HepG2 (cell line): ENCODE measurements around the gene SEMA3B. TPM values are rescaled to one million over a fixed set of nuclear protein-coding genes. Genes with fewer than 3 reads are reported as not detected.

Experiments
- ATF7-NPFF ChIP-seq: sonication (generic); formaldehyde crosslinking; IDR thresholded peaks from 2 replicates; pipeline ENCODE4 v1.8.1; 2023; ENCODE audit warnings: mild to moderate bottlenecking, low read depth, missing genetic modification reagents, moderate library complexity
- EED ChIP-seq: sonication (generic); formaldehyde crosslinking; IDR thresholded peaks from 2 replicates; pipeline ENCODE4 v1.5.0; 2020; ENCODE audit warnings: mild to moderate bottlenecking, missing genetic modification reagents
- GFI1 ChIP-seq: sonication (generic); formaldehyde crosslinking; IDR thresholded peaks from 2 replicates; pipeline ENCODE4 v1.5.0; 2020; ENCODE audit warnings: missing genetic modification reagents, mild to moderate bottlenecking, borderline replicate concordance
- HDAC2 ChIP-seq: sonication (generic); formaldehyde crosslinking; IDR thresholded peaks from 2 replicates; pipeline ENCODE4 v1.4.0; 2020; ENCODE audit warnings: missing genetic modification reagents
- HNRNPK ChIP-seq: fragments of 200-400 bp; formaldehyde crosslinking; IDR thresholded peaks from 2 replicates; pipeline ENCODE4 v1.6.1; 2018; ENCODE audit warnings: low read length, low read depth, moderate library complexity, mild to moderate bottlenecking; ENCODE audit not compliant: poor library complexity, severe bottlenecking
- SRSF9 ChIP-seq: fragments of 200-400 bp; formaldehyde crosslinking; IDR thresholded peaks from 2 replicates; pipeline ENCODE4 v1.6.1; 2018; ENCODE audit warnings: borderline replicate concordance, mild to moderate bottlenecking, low read depth, low read length; ENCODE audit not compliant: insufficient read depth, poor library complexity, severe bottlenecking
- TAF15 ChIP-seq: fragments of 200-400 bp; formaldehyde crosslinking; IDR thresholded peaks from one replicate; pipeline ENCODE4 v1.6.1; 2018; ENCODE audit warnings: mild to moderate bottlenecking, low read depth, low read length; ENCODE audit not compliant: poor library complexity, severe bottlenecking
- TBX3 ChIP-seq: fragments of 450-650 bp; IDR thresholded peaks from 2 replicates; pipeline ENCODE4 v1.6.1; 2017; ENCODE audit warnings: antibody characterized with exemption, mild to moderate bottlenecking, inconsistent platforms, borderline replicate concordance
- ZMAT3 ChIP-seq: sonication (generic); formaldehyde crosslinking; conservative IDR thresholded peaks from 2 replicates; pipeline ENCODE4 v1.7.0; 2021; ENCODE audit warnings: missing genetic modification reagents
- ZNF451 ChIP-seq: sonication (generic); formaldehyde crosslinking; IDR thresholded peaks from 2 replicates; pipeline ENCODE4 v1.5.0; 2020; ENCODE audit warnings: mild to moderate bottlenecking, missing genetic modification reagents
- polyA plus RNA-seq, 8 experiments: library from polyadenylated mRNA; depleted of rRNA in 3 of 8; stranded (reverse) in 7 of 8; unstranded in 1 of 8; fragments of >200 nt; fragmentation: Illumina TruSeq in 4 of 8; extraction: Trizol in 4 of 8; gene quantifications; 2 replicates each; pipeline versions ENCODE4 v1.2.1 to v1.2.3, GENCODE V29; 2011 to 2016; ENCODE audit warnings: low read depth in 4 of 8, missing spikeins in 1 of 8, mixed read lengths in 1 of 8; ENCODE audit not compliant: insufficient read depth in 1 of 8
- total RNA-seq, 5 experiments: library from RNA; depleted of rRNA; stranded (reverse); fragments of >200 nt; fragmentation: Illumina TruSeq; extraction: Trizol; gene quantifications; 2 replicates each; pipeline ENCODE4 v1.2.3, GENCODE V29; 2016; ENCODE audit warnings: low read depth in 1 of 5
- TF ChIP-seq, protein P1 (sequence below): sonication (generic); formaldehyde crosslinking; IDR thresholded peaks from 2 replicates; pipeline ENCODE4 v1.4.0; 2020; ENCODE audit warnings: mild to moderate bottlenecking, missing genetic modification reagents
- TF ChIP-seq, protein P2 (sequence below): sonication (generic); formaldehyde crosslinking; IDR thresholded peaks from 2 replicates; pipeline ENCODE4 v1.4.0; 2020; ENCODE audit warnings: missing genetic modification reagents
- TF ChIP-seq, protein P3 (sequence below): sonication (generic); formaldehyde crosslinking; IDR thresholded peaks from 2 replicates; pipeline ENCODE4 v1.4.0; 2020; ENCODE audit warnings: missing genetic modification reagents, borderline replicate concordance
- TF ChIP-seq, protein P4 (sequence below): sonication (generic); formaldehyde crosslinking; IDR thresholded peaks from 2 replicates; pipeline ENCODE4 v1.5.1; 2020; ENCODE audit warnings: mild to moderate bottlenecking, missing genetic modification reagents, moderate library complexity

The SEMA3B gene
- total and polyA plus RNA-seq, 2 of the 13 experiments (the other 11 are each of a cell fraction or from before 2014, with no cell fraction given) = 93.2 to 158 TPM

DNA sequence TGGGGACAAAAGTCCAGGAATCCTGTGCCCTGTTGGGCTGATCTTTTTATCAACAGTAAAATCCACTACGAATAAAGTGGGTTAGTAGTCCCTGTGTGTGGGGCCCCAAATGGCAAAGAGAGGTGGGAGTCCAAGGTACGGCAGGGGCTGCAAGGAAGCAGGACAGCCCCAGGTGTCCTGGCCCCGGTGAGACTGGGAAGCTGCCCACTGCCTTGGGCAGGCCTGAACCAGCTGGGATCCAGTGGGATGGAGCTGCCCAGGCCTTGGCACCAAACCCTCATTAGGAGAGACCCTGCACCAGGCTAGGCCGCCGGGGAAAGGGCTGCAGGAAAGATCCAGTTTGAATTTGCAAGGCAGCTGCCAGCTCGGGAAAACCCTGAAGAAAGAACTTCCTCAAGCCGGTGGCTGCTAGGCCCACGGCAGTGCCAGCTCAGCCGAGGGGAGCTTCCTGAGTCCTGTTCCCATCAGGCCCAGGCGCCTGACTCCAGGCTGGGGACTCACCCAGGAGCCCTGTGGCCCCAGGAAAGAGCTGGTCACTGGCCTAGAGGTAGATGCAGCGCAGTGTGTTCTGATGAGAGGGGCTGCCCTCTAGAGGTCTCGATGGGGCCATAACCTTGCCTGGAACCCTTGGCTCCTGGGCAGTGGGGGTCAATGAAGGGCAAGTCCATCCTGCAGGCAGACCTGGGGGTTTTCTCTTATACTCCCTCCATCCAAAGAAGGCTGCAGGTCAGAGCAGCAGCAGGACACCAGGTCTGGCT, 47.4 kb upstream of the SEMA3B start (continued):
- no peak for TF ChIP-seq TAF15
- no peak for TF ChIP-seq TBX3
- TF ChIP-seq GFI1 (CRISPR knock-in tag) = peak; percentile 33; the same call in 1 of the 2 replicates
- TF ChIP-seq, protein P1, sequence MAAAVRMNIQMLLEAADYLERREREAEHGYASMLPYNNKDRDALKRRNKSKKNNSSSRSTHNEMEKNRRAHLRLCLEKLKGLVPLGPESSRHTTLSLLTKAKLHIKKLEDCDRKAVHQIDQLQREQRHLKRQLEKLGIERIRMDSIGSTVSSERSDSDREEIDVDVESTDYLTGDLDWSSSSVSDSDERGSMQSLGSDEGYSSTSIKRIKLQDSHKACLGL (CRISPR knock-in tag) = no peak
- TF ChIP-seq ZNF451 = 0 out of 2 replicates have a peak, but pooled peaks have one; percentile 63
- TF ChIP-seq ZMAT3 (CRISPR knock-in tag) = no peak; the same call in 1 of the 2 replicates
- TF ChIP-seq ATF7-NPFF = no peak
- TF ChIP-seq, protein P2, sequence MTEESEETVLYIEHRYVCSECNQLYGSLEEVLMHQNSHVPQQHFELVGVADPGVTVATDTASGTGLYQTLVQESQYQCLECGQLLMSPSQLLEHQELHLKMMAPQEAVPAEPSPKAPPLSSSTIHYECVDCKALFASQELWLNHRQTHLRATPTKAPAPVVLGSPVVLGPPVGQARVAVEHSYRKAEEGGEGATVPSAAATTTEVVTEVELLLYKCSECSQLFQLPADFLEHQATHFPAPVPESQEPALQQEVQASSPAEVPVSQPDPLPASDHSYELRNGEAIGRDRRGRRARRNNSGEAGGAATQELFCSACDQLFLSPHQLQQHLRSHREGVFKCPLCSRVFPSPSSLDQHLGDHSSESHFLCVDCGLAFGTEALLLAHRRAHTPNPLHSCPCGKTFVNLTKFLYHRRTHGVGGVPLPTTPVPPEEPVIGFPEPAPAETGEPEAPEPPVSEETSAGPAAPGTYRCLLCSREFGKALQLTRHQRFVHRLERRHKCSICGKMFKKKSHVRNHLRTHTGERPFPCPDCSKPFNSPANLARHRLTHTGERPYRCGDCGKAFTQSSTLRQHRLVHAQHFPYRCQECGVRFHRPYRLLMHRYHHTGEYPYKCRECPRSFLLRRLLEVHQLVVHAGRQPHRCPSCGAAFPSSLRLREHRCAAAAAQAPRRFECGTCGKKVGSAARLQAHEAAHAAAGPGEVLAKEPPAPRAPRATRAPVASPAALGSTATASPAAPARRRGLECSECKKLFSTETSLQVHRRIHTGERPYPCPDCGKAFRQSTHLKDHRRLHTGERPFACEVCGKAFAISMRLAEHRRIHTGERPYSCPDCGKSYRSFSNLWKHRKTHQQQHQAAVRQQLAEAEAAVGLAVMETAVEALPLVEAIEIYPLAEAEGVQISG = peak; percentile 63
- TF ChIP-seq, protein P3, sequence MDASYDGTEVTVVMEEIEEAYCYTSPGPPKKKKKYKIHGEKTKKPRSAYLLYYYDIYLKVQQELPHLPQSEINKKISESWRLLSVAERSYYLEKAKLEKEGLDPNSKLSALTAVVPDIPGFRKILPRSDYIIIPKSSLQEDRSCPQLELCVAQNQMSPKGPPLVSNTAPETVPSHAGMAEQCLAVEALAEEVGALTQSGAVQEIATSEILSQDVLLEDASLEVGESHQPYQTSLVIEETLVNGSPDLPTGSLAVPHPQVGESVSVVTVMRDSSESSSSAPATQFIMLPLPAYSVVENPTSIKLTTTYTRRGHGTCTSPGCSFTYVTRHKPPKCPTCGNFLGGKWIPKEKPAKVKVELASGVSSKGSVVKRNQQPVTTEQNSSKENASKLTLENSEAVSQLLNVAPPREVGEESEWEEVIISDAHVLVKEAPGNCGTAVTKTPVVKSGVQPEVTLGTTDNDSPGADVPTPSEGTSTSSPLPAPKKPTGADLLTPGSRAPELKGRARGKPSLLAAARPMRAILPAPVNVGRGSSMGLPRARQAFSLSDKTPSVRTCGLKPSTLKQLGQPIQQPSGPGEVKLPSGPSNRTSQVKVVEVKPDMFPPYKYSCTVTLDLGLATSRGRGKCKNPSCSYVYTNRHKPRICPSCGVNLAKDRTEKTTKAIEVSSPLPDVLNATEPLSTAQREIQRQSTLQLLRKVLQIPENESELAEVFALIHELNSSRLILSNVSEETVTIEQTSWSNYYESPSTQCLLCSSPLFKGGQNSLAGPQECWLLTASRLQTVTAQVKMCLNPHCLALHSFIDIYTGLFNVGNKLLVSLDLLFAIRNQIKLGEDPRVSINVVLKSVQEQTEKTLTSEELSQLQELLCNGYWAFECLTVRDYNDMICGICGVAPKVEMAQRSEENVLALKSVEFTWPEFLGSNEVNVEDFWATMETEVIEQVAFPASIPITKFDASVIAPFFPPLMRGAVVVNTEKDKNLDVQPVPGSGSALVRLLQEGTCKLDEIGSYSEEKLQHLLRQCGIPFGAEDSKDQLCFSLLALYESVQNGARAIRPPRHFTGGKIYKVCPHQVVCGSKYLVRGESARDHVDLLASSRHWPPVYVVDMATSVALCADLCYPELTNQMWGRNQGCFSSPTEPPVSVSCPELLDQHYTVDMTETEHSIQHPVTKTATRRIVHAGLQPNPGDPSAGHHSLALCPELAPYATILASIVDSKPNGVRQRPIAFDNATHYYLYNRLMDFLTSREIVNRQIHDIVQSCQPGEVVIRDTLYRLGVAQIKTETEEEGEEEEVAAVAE (CRISPR knock-in tag) = no peak
- peak; percentile 52; the same call in 1 of the 2 replicates for TF ChIP-seq EED (CRISPR knock-in tag)
- peak; percentile 68 for TF ChIP-seq HDAC2 (CRISPR knock-in tag)
- TF ChIP-seq HNRNPK = no peak
- no peak for TF ChIP-seq SRSF9
- TF ChIP-seq, protein P4, sequence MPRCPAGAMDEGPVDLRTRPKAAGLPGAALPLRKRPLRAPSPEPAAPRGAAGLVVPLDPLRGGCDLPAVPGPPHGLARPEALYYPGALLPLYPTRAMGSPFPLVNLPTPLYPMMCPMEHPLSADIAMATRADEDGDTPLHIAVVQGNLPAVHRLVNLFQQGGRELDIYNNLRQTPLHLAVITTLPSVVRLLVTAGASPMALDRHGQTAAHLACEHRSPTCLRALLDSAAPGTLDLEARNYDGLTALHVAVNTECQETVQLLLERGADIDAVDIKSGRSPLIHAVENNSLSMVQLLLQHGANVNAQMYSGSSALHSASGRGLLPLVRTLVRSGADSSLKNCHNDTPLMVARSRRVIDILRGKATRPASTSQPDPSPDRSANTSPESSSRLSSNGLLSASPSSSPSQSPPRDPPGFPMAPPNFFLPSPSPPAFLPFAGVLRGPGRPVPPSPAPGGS = peak; percentile 68
